HepG2 (cell line): ENCODE data around the gene UAP1L1. TPM values are rescaled to one million over a fixed set of nuclear protein-coding genes. Genes with fewer than 3 reads are reported as not detected.

Source experiments
- ARID4A ChIP-seq: sonication (generic); formaldehyde crosslinking; IDR thresholded peaks from 2 replicates; pipeline ENCODE4 v1.5.0; 2020; ENCODE audit warnings: mild to moderate bottlenecking, missing genetic modification reagents, borderline replicate concordance
- ARNT2 ChIP-seq: sonication (generic); formaldehyde crosslinking; IDR thresholded peaks from 2 replicates; pipeline ENCODE4 v1.8.0; 2022; ENCODE audit warnings: mild to moderate bottlenecking, low read depth, missing genetic modification reagents, moderate library complexity
- ATF7 ChIP-seq, 2 experiments: fragments of 450-650 bp in 1 of 2; sonication (generic) in 1 of 2; formaldehyde crosslinking in 1 of 2; IDR thresholded peaks; 2 replicates each; pipeline versions ENCODE4 v1.4.0 to v1.6.1; 2016 to 2020; ENCODE audit warnings: antibody characterized with exemption in 1 of 2, mild to moderate bottlenecking in 1 of 2, missing genetic modification reagents in 1 of 2
- CENPT ChIP-seq: sonication (generic); formaldehyde crosslinking; IDR thresholded peaks from 2 replicates; pipeline ENCODE4 v1.8.0; 2022; ENCODE audit warnings: low read depth, mild to moderate bottlenecking, moderate library complexity, missing genetic modification reagents
- DZIP1 ChIP-seq: sonication (generic); formaldehyde crosslinking; IDR thresholded peaks from 2 replicates; pipeline ENCODE4 v1.5.0; 2020; ENCODE audit warnings: mild to moderate bottlenecking, missing genetic modification reagents
- GTF3A ChIP-seq: sonication (generic); formaldehyde crosslinking; conservative IDR thresholded peaks from 2 replicates; pipeline ENCODE4 v1.4.0; 2020; ENCODE audit warnings: mild to moderate bottlenecking, missing genetic modification reagents
- JUNB ChIP-seq: sonication (generic); formaldehyde crosslinking; IDR thresholded peaks from 2 replicates; pipeline ENCODE4 v1.8.0; 2022; ENCODE audit warnings: missing genetic modification reagents, mild to moderate bottlenecking, borderline replicate concordance
- MAX ChIP-seq: IDR thresholded peaks from 2 replicates; pipeline ENCODE4 v1.6.1; 2012; ENCODE audit warnings: inconsistent platforms
- MXI1 ChIP-seq: IDR thresholded peaks from 3 replicates; pipeline ENCODE4 v1.6.1; 2012; ENCODE audit warnings: low read depth, low read length, inconsistent platforms, borderline replicate concordance
- RXRA ChIP-seq: sonication (generic); formaldehyde crosslinking; IDR thresholded peaks from 2 replicates; pipeline ENCODE4 v1.5.1; 2020; ENCODE audit warnings: missing genetic modification reagents
- SP4 ChIP-seq: sonication (generic); formaldehyde crosslinking; IDR thresholded peaks from 2 replicates; pipeline ENCODE4 v1.8.1; 2023; ENCODE audit warnings: mild to moderate bottlenecking, missing genetic modification reagents
- SSRP1 ChIP-seq: IDR thresholded peaks from 2 replicates; pipeline ENCODE4 v1.6.1; 2016; ENCODE audit warnings: control low read depth
- ZBTB34 ChIP-seq: sonication (generic); formaldehyde crosslinking; IDR thresholded peaks from 2 replicates; pipeline ENCODE4 v1.8.0; 2022; ENCODE audit warnings: mild to moderate bottlenecking, missing genetic modification reagents
- ZNF207 ChIP-seq: fragments of 450-650 bp; IDR thresholded peaks from 2 replicates; pipeline ENCODE4 v1.6.1; 2016; ENCODE audit warnings: antibody characterized with exemption, borderline replicate concordance
- ZNF383 ChIP-seq: sonication (generic); formaldehyde crosslinking; IDR thresholded peaks from 2 replicates; pipeline ENCODE4 v1.4.0; 2020; ENCODE audit warnings: missing genetic modification reagents, mild to moderate bottlenecking, borderline replicate concordance
- ZNF576 ChIP-seq: sonication (generic); formaldehyde crosslinking; IDR thresholded peaks from 2 replicates; pipeline ENCODE4 v1.4.0; 2020; ENCODE audit warnings: mild to moderate bottlenecking, missing genetic modification reagents
- ZNF724P ChIP-seq: sonication (generic); formaldehyde crosslinking; IDR thresholded peaks from 2 replicates; pipeline ENCODE4 v1.8.0; 2022; ENCODE audit warnings: missing genetic modification reagents, borderline replicate concordance
- ZNF740 ChIP-seq: sonication (generic); formaldehyde crosslinking; IDR thresholded peaks from 2 replicates; pipeline ENCODE4 v1.4.0; 2020; ENCODE audit warnings: missing genetic modification reagents
- ZNF780A ChIP-seq: sonication (generic); formaldehyde crosslinking; IDR thresholded peaks from 2 replicates; pipeline ENCODE4 v1.8.0; 2022; ENCODE audit warnings: mild to moderate bottlenecking, missing genetic modification reagents, moderate library complexity
- ZNF790 ChIP-seq: sonication (generic); formaldehyde crosslinking; IDR thresholded peaks from 2 replicates; pipeline ENCODE4 v1.8.0; 2022; ENCODE audit warnings: missing genetic modification reagents, mild to moderate bottlenecking, borderline replicate concordance
- polyA plus RNA-seq, 8 experiments: library from polyadenylated mRNA; depleted of rRNA in 3 of 8; stranded (reverse) in 7 of 8; unstranded in 1 of 8; fragments of >200 nt; fragmentation: Illumina TruSeq in 4 of 8; extraction: Trizol in 4 of 8; gene quantifications; 2 replicates each; pipeline versions ENCODE4 v1.2.1 to v1.2.3, GENCODE V29; 2011 to 2016; ENCODE audit warnings: low read depth in 4 of 8, missing spikeins in 1 of 8, mixed read lengths in 1 of 8; ENCODE audit not compliant: insufficient read depth in 1 of 8
- total RNA-seq, 5 experiments: library from RNA; depleted of rRNA; stranded (reverse); fragments of >200 nt; fragmentation: Illumina TruSeq; extraction: Trizol; gene quantifications; 2 replicates each; pipeline ENCODE4 v1.2.3, GENCODE V29; 2016; ENCODE audit warnings: low read depth in 1 of 5

The UAP1L1 gene
- total and polyA plus RNA-seq, 2 of the 13 experiments (the other 11 are each of a cell fraction or from before 2014, with no cell fraction given), result 5.4 to 6.4 TPM

- TF ChIP-seq MAX, result peak; percentile 43
- TF ChIP-seq ARID4A (CRISPR knock-in tag), result no peak
- no peak for TF ChIP-seq ZBTB34 (CRISPR knock-in tag)
- TF ChIP-seq GTF3A, result no peak
- no peak for TF ChIP-seq ZNF780A (CRISPR knock-in tag)
- TF ChIP-seq DZIP1 (CRISPR knock-in tag), result no peak
- TF ChIP-seq ZNF790 (CRISPR knock-in tag), result no peak; the same call in 1 of the 2 replicates
- TF ChIP-seq SSRP1 (CRISPR knock-in tag), result no peak
- TF ChIP-seq CENPT (CRISPR knock-in tag), result no peak
- no peak for TF ChIP-seq ZNF724P (CRISPR knock-in tag)
- no peak for TF ChIP-seq SP4 (CRISPR knock-in tag)
- TF ChIP-seq ZNF383 (CRISPR knock-in tag), result no peak
- no peak for TF ChIP-seq JUNB
- TF ChIP-seq MXI1, result no peak
- TF ChIP-seq ZNF576 (CRISPR knock-in tag), result no peak; the same call in 1 of the 2 replicates
- TF ChIP-seq ZNF207, result no peak
- TF ChIP-seq RXRA (CRISPR knock-in tag), result peak; percentile 62; the same call in 1 of the 2 replicates
- no peak for TF ChIP-seq ATF7 (IDR thresholded peaks at IDR 0.05)
- TF ChIP-seq ATF7 (CRISPR knock-in tag; IDR thresholded peaks at IDR 0.05), result no peak
- TF ChIP-seq ZNF740 (CRISPR knock-in tag), result no peak
- TF ChIP-seq ARNT2 (CRISPR knock-in tag), result no peak
Measured at GRCh38 chr9:137128862-137129455, 51.6 kb downstream of the UAP1L1 start (continued).
